Stomach (tissue), 9 donors: ENCODE measurements around the gene POLR3A. TPM values are rescaled to one million over a fixed set of nuclear protein-coding genes. Genes with fewer than 3 reads are reported as not detected.

Experiments
- DNase-seq, 2 donors: peaks; one replicate each; pipeline versions ENCODE4 v3.0.0 to v3.0.0-alpha.2; 2013 to 2019
- H3K27ac ChIP-seq, 5 donors: fragments of 200-600 bp in 4 of 5; sonication (generic) in 4 of 5; one replicate each; pipeline ENCODE4 v1.5.1; 2013 to 2019; ENCODE audit warnings: mild to moderate bottlenecking in 1 of 5, moderate library complexity in 1 of 5
- H3K27me3 ChIP-seq, 3 donors: fragments of 200-600 bp; sonication (generic); one replicate each; pipeline ENCODE4 v1.5.1; 2017 to 2019; ENCODE audit warnings: mixed run types in 1 of 3
- H3K36me3 ChIP-seq, 4 donors: fragments of 200-600 bp; sonication (generic); 1 replicate in 3 of 4; 2 replicates in 1 of 4; pipeline ENCODE4 v1.5.1; 2016 to 2019
- H3K4me1 ChIP-seq, 4 donors: fragments of 200-600 bp; sonication (generic); one replicate each; pipeline ENCODE4 v1.5.1; 2016 to 2019
- H3K4me3 ChIP-seq, 4 donors: fragments of 200-600 bp; sonication (generic) in 3 of 4; one replicate each; pipeline ENCODE4 v1.5.1; 2016 to 2019; ENCODE audit warnings: mild to moderate bottlenecking in 1 of 4
- H3K9me3 ChIP-seq, 4 donors: fragments of 200-600 bp; sonication (generic); one replicate each; pipeline ENCODE4 v1.5.1; 2016 to 2019
- EP300 ChIP-seq: sonication (generic); formaldehyde crosslinking; IDR thresholded peaks from one replicate; pipeline ENCODE4 v1.6.1; 2017; ENCODE audit warnings: antibody characterized with exemption
- POLR2A ChIP-seq, 4 donors: fragments of 450-650 bp; IDR thresholded peaks; one replicate each; pipeline ENCODE4 v1.6.1; 2016; ENCODE audit warnings: antibody characterized with exemption in 4 of 4, control low read depth in 2 of 4, mild to moderate bottlenecking in 1 of 4, moderate library complexity in 1 of 4
- POLR2AphosphoS5 ChIP-seq, 3 donors: sonication (generic); formaldehyde crosslinking; IDR thresholded peaks; one replicate each; pipeline ENCODE4 v1.6.1; 2016; ENCODE audit warnings: antibody characterized with exemption in 3 of 3
- WGBS, 5 donors: extraction: QIAGEN DNeasy Blood & Tissue Kit in 3 of 5; methylation state at CpG; one replicate each; pipeline versions ENCODE4 v1.1.5 to v1.1.7; 2013 to 2018; 5-methylcytosine and 5-hydroxymethylcytosine counted together
- intact Hi-C: fragments of 100-400 bp; cut with DNase I; formaldehyde crosslinking; loops from one replicate; pipeline ENCODE4 v1.15.1; 2023; ENCODE audit warnings: low total_unique reads
- polyA plus RNA-seq, 3 donors: library from polyadenylated mRNA; stranded (reverse); fragments of 200-250 nt; gene quantifications; one replicate each; pipeline ENCODE4 v1.2.3, GENCODE V29; 2013
- total RNA-seq, 5 donors: library from RNA; depleted of rRNA; stranded (reverse); fragments of >200 nt; gene quantifications; one replicate each; pipeline versions ENCODE4 v1.1.0 to v1.2.3, GENCODE V29; 2014 to 2016
- TF ChIP-seq, protein P1 (sequence below), 7 experiments: fragments of 450-650 bp in 4 of 7; fragments of 200-600 bp in 3 of 7; sonication (generic) in 3 of 7; IDR thresholded peaks; one replicate each; pipeline ENCODE4 v1.5.1; 2016 to 2019; ENCODE audit warnings: antibody characterized with exemption in 7 of 7, control low read depth in 2 of 7, mild to moderate bottlenecking in 1 of 7
- donor health status: healthy with polysubstance abuse.
- donor health status: Bipolar disorder and iron deficiency.
- donor health status: healthy.

The POLR3A gene
- total and polyA plus RNA-seq, 8 donors, result 2.1 to 25.8 (median 8.9) TPM

DNA sequence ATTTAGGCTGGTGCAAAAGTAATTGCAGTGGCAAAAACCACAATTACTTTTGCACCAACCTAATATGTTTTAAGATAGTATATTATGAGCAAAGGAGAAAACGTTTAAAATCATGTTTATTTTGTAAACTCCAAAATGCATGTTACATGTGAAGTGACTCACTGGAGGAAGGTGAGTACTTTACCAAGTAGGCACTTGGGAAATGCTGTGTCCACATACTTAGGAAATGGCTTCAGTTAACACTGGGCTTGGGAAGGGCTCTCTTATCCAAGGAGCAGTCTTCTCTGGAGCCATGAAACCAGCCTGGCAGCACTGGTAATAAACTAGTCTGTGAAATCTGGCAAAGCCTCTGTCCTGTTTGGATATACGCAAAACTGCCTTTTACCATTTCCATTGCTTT is 8.8 kb upstream of the POLR3A start:
- no peak for TF ChIP-seq POLR2AphosphoS5 (IDR thresholded peaks at IDR 0.05)
- TF ChIP-seq, protein P1, sequence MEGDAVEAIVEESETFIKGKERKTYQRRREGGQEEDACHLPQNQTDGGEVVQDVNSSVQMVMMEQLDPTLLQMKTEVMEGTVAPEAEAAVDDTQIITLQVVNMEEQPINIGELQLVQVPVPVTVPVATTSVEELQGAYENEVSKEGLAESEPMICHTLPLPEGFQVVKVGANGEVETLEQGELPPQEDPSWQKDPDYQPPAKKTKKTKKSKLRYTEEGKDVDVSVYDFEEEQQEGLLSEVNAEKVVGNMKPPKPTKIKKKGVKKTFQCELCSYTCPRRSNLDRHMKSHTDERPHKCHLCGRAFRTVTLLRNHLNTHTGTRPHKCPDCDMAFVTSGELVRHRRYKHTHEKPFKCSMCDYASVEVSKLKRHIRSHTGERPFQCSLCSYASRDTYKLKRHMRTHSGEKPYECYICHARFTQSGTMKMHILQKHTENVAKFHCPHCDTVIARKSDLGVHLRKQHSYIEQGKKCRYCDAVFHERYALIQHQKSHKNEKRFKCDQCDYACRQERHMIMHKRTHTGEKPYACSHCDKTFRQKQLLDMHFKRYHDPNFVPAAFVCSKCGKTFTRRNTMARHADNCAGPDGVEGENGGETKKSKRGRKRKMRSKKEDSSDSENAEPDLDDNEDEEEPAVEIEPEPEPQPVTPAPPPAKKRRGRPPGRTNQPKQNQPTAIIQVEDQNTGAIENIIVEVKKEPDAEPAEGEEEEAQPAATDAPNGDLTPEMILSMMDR (IDR thresholded peaks at IDR 0.05), result no peak
- TF ChIP-seq EP300, result no peak
- no peak for TF ChIP-seq POLR2A (IDR thresholded peaks at IDR 0.05)
- no peaks in the 10 kb centered on the region for H3K27me3 ChIP-seq
- H3K36me3 ChIP-seq, result peaks cover 73 to 82% (median 81%) of the 10 kb centered on the region in 4 donors
- no peaks in the 10 kb centered on the region for H3K9me3 ChIP-seq
- H3K27ac ChIP-seq, result no peak overlapping the region
- WGBS, 5 donors, result 58 to 64% (median 59%) methylated on average over 2 of the region's 2 CpGs
- H3K4me3 ChIP-seq, result no peak overlapping the region
- H3K4me1 ChIP-seq, result peaks cover 16 to 66% (median 47%) of the 10 kb centered on the region in 4 donors
- no peak for DNase-seq
- intact Hi-C loops, result no loop called here

DNA sequence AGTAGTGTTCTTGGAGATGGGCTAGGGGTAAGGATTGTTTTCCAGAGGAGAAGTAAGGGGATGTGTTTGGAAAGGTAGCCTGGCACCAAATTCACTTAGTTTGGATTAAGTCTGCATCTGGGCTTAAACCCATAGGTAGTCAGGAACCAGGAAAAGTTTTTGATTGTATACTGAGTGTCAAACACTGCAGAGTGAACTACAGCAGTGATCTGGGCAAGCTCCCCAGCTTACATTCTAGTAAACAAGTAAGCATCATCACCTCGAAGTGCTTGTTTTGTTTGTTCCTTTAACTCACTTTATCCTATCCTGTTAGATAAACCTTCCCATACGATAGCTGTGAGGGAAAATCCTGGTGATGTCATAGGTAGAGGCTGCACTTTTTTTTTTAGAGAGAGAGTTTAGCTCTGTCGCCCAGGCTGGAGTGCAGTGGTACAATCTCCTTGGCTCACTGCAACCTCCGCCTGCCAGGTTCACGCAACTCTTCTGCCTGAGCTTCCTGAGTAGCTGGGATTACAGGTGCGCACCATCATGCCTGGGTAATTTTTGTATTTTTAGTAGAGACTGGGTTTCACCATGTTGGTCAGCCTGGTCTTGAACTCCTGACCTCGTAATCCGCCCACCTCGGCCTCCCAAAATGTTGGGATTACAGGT is 6.7 kb upstream of the POLR3A start:
- Histone ChIP-seq H3K36me3 (peaks cover 59 to 62% (median 60%) of the 10 kb centered on the region in 4 donors), H3K4me1 (peaks cover 19 to 61% (median 47%) of the 10 kb centered on the region in 4 donors), H3K27me3 (no peaks in the 10 kb centered on the region), H3K4me3 (peak overlapping the region in 2 of 4 donors; percentile 94 to 97), H3K27ac (peak overlapping the region in 2 of 5 donors; percentile 2 to 17), H3K9me3 (no peaks in the 10 kb centered on the region)
- no peak for TF ChIP-seq POLR2AphosphoS5 (IDR thresholded peaks at IDR 0.05)
- TF ChIP-seq EP300, result no peak
- no peak for TF ChIP-seq POLR2A (IDR thresholded peaks at IDR 0.05)
- DNase-seq, result no peak
- 64 to 72% (median 70%) methylated on average over 9 of the region's 9 CpGs for WGBS, 5 donors
- intact Hi-C loops, result no loop called here

DNA sequence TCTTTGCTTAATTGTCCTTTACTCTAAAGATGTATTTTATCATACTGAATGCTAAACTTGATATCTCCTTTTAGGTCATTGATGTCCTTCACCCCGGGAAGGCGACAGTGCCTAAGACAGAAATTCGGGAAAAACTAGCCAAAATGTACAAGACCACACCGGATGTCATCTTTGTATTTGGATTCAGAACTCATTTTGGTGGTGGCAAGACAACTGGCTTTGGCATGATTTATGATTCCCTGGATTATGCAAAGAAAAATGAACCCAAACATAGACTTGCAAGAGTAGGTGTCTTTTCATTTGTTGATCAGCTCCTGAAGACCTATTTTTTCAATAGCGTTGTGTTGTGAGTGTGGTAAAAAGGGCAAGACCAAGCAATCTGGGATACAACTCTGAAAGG is 6.1 kb upstream of the POLR3A start:
- intact Hi-C loops, result no loop called here

DNA sequence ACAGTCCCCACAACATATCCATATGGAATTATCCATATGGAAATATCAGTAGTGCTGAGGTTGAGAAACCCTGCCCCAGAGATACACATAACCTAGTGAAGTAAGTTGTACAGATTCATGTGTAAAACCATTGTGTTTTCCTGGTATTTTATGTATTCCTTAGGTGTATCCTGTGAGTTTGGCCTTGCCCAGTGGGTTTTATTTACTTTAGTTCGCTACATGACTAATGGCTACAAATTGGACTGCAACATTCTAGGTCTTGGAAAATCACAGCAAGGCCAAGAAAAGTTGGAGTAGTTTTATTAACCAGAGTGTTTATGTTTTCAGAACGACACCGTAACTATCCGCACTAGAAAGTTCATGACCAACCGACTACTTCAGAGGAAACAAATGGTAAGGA is 5.7 kb upstream of the POLR3A start:
- intact Hi-C loops, result no loop called here
- peaks cover 19 to 60% (median 47%) of the 10 kb centered on the region in 4 donors for H3K4me1 ChIP-seq
- WGBS, 5 donors, result 46 to 67% (median 56%) methylated on average over 5 of the region's 5 CpGs
- no peak for TF ChIP-seq EP300
- no peak for TF ChIP-seq POLR2AphosphoS5 (IDR thresholded peaks at IDR 0.05)
- TF ChIP-seq, protein P1 (IDR thresholded peaks at IDR 0.05), result no peak
- no peak for TF ChIP-seq POLR2A (IDR thresholded peaks at IDR 0.05)
- no peak for DNase-seq
- no peaks in the 10 kb centered on the region for H3K9me3 ChIP-seq
- H3K4me3 ChIP-seq, result peak overlapping the region; percentile 78 to 97 (median 86)
- peaks cover 49 to 51% (median 50%) of the 10 kb centered on the region in 4 donors for H3K36me3 ChIP-seq
- H3K27ac ChIP-seq, result peak overlapping the region in 3 of 5 donors; percentile 85 to 86 (median 86)
- no peaks in the 10 kb centered on the region for H3K27me3 ChIP-seq

More for the DNA sequence above, 6.1 kb upstream of the POLR3A start:
- no peaks in the 10 kb centered on the region for H3K27me3 ChIP-seq
- H3K27ac ChIP-seq, result peak overlapping the region in 2 of 5 donors; percentile 85 to 86
- peaks cover 53 to 55% (median 54%) of the 10 kb centered on the region in 4 donors for H3K36me3 ChIP-seq
- DNase-seq, result no peak
- no peak for TF ChIP-seq EP300
- no peak for TF ChIP-seq POLR2A (IDR thresholded peaks at IDR 0.05)
- TF ChIP-seq POLR2AphosphoS5 (IDR thresholded peaks at IDR 0.05), result no peak
- TF ChIP-seq, protein P1 (IDR thresholded peaks at IDR 0.05), result no peak
- H3K9me3 ChIP-seq, result no peaks in the 10 kb centered on the region
- H3K4me1 ChIP-seq, result peaks cover 19 to 58% (median 45%) of the 10 kb centered on the region in 4 donors
- WGBS, 5 donors, result 71 to 88% (median 82%) methylated on average over 5 of the region's 5 CpGs
- H3K4me3 ChIP-seq, result peak overlapping the region in 2 of 4 donors; percentile 94 to 97
